Rectal smooth muscle tissue (tissue), 1 donor: ENCODE data around the gene POU2F3.

ENCODE experiments used
- H3K27ac ChIP-seq: one replicate; pipeline ENCODE4 v1.7.0; 2013; ENCODE audit warnings: low read depth, low read length, inconsistent platforms
- H3K27me3 ChIP-seq: one replicate; pipeline ENCODE4 v1.7.0; 2013; ENCODE audit warnings: low read length; ENCODE audit not compliant: control insufficient read depth, insufficient read depth
- H3K36me3 ChIP-seq: one replicate; pipeline ENCODE4 v1.7.0; 2013; ENCODE audit warnings: low read length; ENCODE audit not compliant: control insufficient read depth, insufficient read depth
- H3K4me1 ChIP-seq: one replicate; pipeline ENCODE4 v1.7.0; 2013; ENCODE audit warnings: low read length; ENCODE audit not compliant: control insufficient read depth, insufficient read depth
- H3K4me3 ChIP-seq: one replicate; pipeline ENCODE4 v1.7.0; 2013; ENCODE audit warnings: low read length
- H3K9ac ChIP-seq: one replicate; pipeline ENCODE4 v1.7.0; 2013; ENCODE audit warnings: low read length

The POU2F3 gene

GRCh38 chr11:120200677-120201076, 39.3 kb upstream of the POU2F3 start:
- Histone ChIP-seq H3K4me1 (no peaks in the 10 kb centered on the region), H3K36me3 (no peaks in the 10 kb centered on the region), H3K27ac (no peak overlapping the region), H3K27me3 (no peaks in the 10 kb centered on the region), H3K4me3 (no peak overlapping the region), H3K9ac (no peak overlapping the region)

GRCh38 chr11:120201653-120202052, 38.3 kb upstream of the POU2F3 start:
- no peaks in the 10 kb centered on the region for H3K27me3 ChIP-seq
- H3K27ac ChIP-seq = no peak overlapping the region
- H3K4me3 ChIP-seq = no peak overlapping the region
- H3K4me1 ChIP-seq = no peaks in the 10 kb centered on the region
- no peak overlapping the region for H3K9ac ChIP-seq
- H3K36me3 ChIP-seq = no peaks in the 10 kb centered on the region

GRCh38 chr11:120203626-120204025, 36.3 kb upstream of the POU2F3 start:
- Histone ChIP-seq H3K27me3 (no peaks in the 10 kb centered on the region), H3K27ac (no peak overlapping the region), H3K9ac (no peak overlapping the region)

GRCh38 chr11:120205596-120206161, 34.3 kb upstream of the POU2F3 start:
- Histone ChIP-seq H3K27ac (no peak overlapping the region), H3K36me3 (no peaks in the 10 kb centered on the region), H3K4me1 (peaks cover 3% of the 10 kb centered on the region), H3K27me3 (no peaks in the 10 kb centered on the region), H3K9ac (no peak overlapping the region), H3K4me3 (no peak overlapping the region)

More at GRCh38 chr11:120203626-120204025, 36.3 kb upstream of the POU2F3 start:
- Histone ChIP-seq H3K4me3 (no peak overlapping the region), H3K4me1 (no peaks in the 10 kb centered on the region), H3K36me3 (no peaks in the 10 kb centered on the region)

- peaks cover 3% of the 10 kb centered on the region for H3K4me1 ChIP-seq
- no peak overlapping the region for H3K27ac ChIP-seq
- H3K9ac ChIP-seq = no peak overlapping the region
- no peaks in the 10 kb centered on the region for H3K27me3 ChIP-seq
- H3K4me3 ChIP-seq = no peak overlapping the region
- no peaks in the 10 kb centered on the region for H3K36me3 ChIP-seq
These were observed 32.4 kb upstream of the POU2F3 start for GRCh38 chr11:120207512-120207911.

GRCh38 chr11:120208001-120208441, 31.9 kb upstream of the POU2F3 start:
- no peaks in the 10 kb centered on the region for H3K27me3 ChIP-seq
- H3K36me3 ChIP-seq = no peaks in the 10 kb centered on the region
- H3K4me3 ChIP-seq = no peak overlapping the region
- no peak overlapping the region for H3K27ac ChIP-seq
- H3K4me1 ChIP-seq = peaks cover 3% of the 10 kb centered on the region
- no peak overlapping the region for H3K9ac ChIP-seq

GRCh38 chr11:120208777-120209176, 31.2 kb upstream of the POU2F3 start:
- Histone ChIP-seq H3K4me3 (no peak overlapping the region), H3K4me1 (peaks cover 3% of the 10 kb centered on the region), H3K9ac (no peak overlapping the region), H3K27me3 (no peaks in the 10 kb centered on the region), H3K36me3 (no peaks in the 10 kb centered on the region), H3K27ac (no peak overlapping the region)

GRCh38 chr11:120209746-120210625, 30.0 kb upstream of the POU2F3 start:
- Histone ChIP-seq H3K36me3 (no peaks in the 10 kb centered on the region), H3K4me3 (peak overlapping the region; percentile 62), H3K27ac (peak overlapping the region; percentile 8), H3K4me1 (peaks cover 3% of the 10 kb centered on the region), H3K27me3 (no peaks in the 10 kb centered on the region), H3K9ac (no peak overlapping the region)

- Histone ChIP-seq H3K36me3 (no peaks in the 10 kb centered on the region), H3K4me1 (peaks cover 3% of the 10 kb centered on the region), H3K27ac (peak within 1 kb of the TSS; percentile 61), H3K27me3 (no peaks in the 10 kb centered on the region), H3K9ac (peak within 1 kb of the TSS; percentile 57), H3K4me3 (peak within 1 kb of the TSS; percentile 74)
These were observed 29.1 kb upstream of the POU2F3 start, which contains the start of gene OAF for GRCh38 chr11:120210626-120211521. Gene OAF (plus strand): TSS chr11:120211032. CDS start chr11:120211280, 248 bp downstream.

- Histone ChIP-seq H3K4me3 (peak overlapping the region; percentile 74), H3K27ac (peak overlapping the region; percentile 61), H3K36me3 (no peaks in the 10 kb centered on the region), H3K4me1 (peaks cover 3% of the 10 kb centered on the region), H3K9ac (peak overlapping the region; percentile 57), H3K27me3 (no peaks in the 10 kb centered on the region)
These were observed 28.2 kb upstream of the POU2F3 start for GRCh38 chr11:120211522-120212258.

GRCh38 chr11:120212259-120212878, 27.6 kb upstream of the POU2F3 start:
- H3K4me3 ChIP-seq = peak overlapping the region; percentile 74
- H3K4me1 ChIP-seq = peaks cover 3% of the 10 kb centered on the region
- no peak overlapping the region for H3K9ac ChIP-seq
- no peaks in the 10 kb centered on the region for H3K27me3 ChIP-seq
- H3K27ac ChIP-seq = peak overlapping the region; percentile 24
- no peaks in the 10 kb centered on the region for H3K36me3 ChIP-seq
